Skeletal muscle cell (primary cell): Measurements from ENCODE around the gene PIEZO2.

Experiments
- DNase-seq: peaks from one replicate; pipeline ENCODE4 v3.0.0-alpha.2; 2010; ENCODE audit warnings: low read depth
- H3K4me3 ChIP-seq: 2 replicates; pipeline ENCODE4 v1.5.1; 2011; ENCODE audit warnings: low read depth, mild to moderate bottlenecking, control low read depth, low read length, moderate library complexity

PIEZO2 gene

GRCh38 chr18:10791169-10791831, 358.1 kb downstream of the PIEZO2 start:
- no peak overlapping the region for H3K4me3 ChIP-seq
- DNase-seq: no peak

GRCh38 chr18:10789180-10789579, 360.2 kb downstream of the PIEZO2 start:
- no peak overlapping the region for H3K4me3 ChIP-seq
- DNase-seq: no peak

GRCh38 chr18:10787293-10787901, 362.0 kb downstream of the PIEZO2 start:
- DNase-seq: peak; percentile 11
- no peak overlapping the region for H3K4me3 ChIP-seq

GRCh38 chr18:10785798-10786197, 363.6 kb downstream of the PIEZO2 start:
- no peak for DNase-seq
- H3K4me3 ChIP-seq: no peak overlapping the region

GRCh38 chr18:10784596-10785202, 364.7 kb downstream of the PIEZO2 start:
- DNase-seq: no peak
- no peak overlapping the region for H3K4me3 ChIP-seq

- no peak for DNase-seq
- H3K4me3 ChIP-seq: no peak overlapping the region
Measured at GRCh38 chr18:10783941-10784340, 365.4 kb downstream of the PIEZO2 start.

- H3K4me3 ChIP-seq: no peak overlapping the region
- DNase-seq: no peak
Measured at GRCh38 chr18:10776493-10776892, 372.9 kb downstream of the PIEZO2 start.

GRCh38 chr18:10775026-10775425, 374.3 kb downstream of the PIEZO2 start:
- no peak overlapping the region for H3K4me3 ChIP-seq
- no peak for DNase-seq

- H3K4me3 ChIP-seq: no peak overlapping the region
Measured at GRCh38 chr18:10771053-10771709, 378.2 kb downstream of the PIEZO2 start.

GRCh38 chr18:10770264-10770663, 379.1 kb downstream of the PIEZO2 start:
- no peak overlapping the region for H3K4me3 ChIP-seq
- DNase-seq: no peak

More at GRCh38 chr18:10771053-10771709, 378.2 kb downstream of the PIEZO2 start:
- DNase-seq: no peak

GRCh38 chr18:10768221-10768620, 381.1 kb downstream of the PIEZO2 start:
- no peak overlapping the region for H3K4me3 ChIP-seq
- no peak for DNase-seq

GRCh38 chr18:10767658-10768057, 381.7 kb downstream of the PIEZO2 start:
- H3K4me3 ChIP-seq: no peak overlapping the region
- DNase-seq: no peak

- DNase-seq: no peak
- H3K4me3 ChIP-seq: no peak overlapping the region
Measured at GRCh38 chr18:10760986-10761385, 388.4 kb downstream of the PIEZO2 start.

GRCh38 chr18:10759241-10759640, 390.1 kb downstream of the PIEZO2 start:
- no peak overlapping the region for H3K4me3 ChIP-seq
- DNase-seq: no peak

- DNase-seq: no peak
- H3K4me3 ChIP-seq: no peak overlapping the region
Measured at GRCh38 chr18:10757946-10758345, 391.4 kb downstream of the PIEZO2 start.

GRCh38 chr18:10757349-10757748, 392.0 kb downstream of the PIEZO2 start:
- H3K4me3 ChIP-seq: no peak overlapping the region
- no peak for DNase-seq

GRCh38 chr18:10755855-10756254, 393.5 kb downstream of the PIEZO2 start:
- no peak overlapping the region for H3K4me3 ChIP-seq

GRCh38 chr18:10754128-10754527, 395.2 kb downstream of the PIEZO2 start:
- DNase-seq: no peak
- no peak overlapping the region for H3K4me3 ChIP-seq

More at GRCh38 chr18:10755855-10756254, 393.5 kb downstream of the PIEZO2 start:
- DNase-seq: no peak

GRCh38 chr18:10752382-10752781, 397.0 kb downstream of the PIEZO2 start:
- no peak for DNase-seq
- no peak overlapping the region for H3K4me3 ChIP-seq

GRCh38 chr18:10751653-10752052, 397.7 kb downstream of the PIEZO2 start:
- H3K4me3 ChIP-seq: no peak overlapping the region
- DNase-seq: no peak
